ENCODE results near the gene RPL22L1. TPM values are rescaled to one million over a fixed set of nuclear protein-coding genes. Genes with fewer than 3 reads are reported as not detected.
A peak's percentile ranks its signal among the peaks of the same experiment; 100 is the strongest.
"Not testable (repeated sequence)": the region's sequence is repeated elsewhere in the genome, so short reads cannot be mapped to it uniquely, and the experiment has no call there.

RPL22L1 gene
- total RNA-seq, 1 experiment from 2014 or later, result 43.1 TPM

DNA sequence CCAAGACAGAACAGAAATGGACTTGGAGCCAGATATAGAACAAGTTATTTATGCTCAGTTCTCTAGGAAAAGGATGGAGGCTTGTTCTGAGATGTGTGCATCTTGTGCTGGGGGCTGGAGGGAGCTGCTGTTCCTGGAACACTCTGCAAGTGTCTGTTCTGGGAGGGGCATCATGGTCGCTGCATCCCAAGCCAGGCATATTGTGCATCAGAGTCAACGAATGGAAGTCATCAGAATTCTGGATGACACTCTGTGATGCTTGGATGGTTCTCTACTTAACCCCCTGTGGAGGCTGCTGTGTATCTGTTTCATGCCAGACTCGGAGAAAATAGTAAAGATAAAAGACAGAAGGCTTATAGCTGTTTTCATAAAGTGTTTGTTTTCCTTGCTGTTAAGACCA is 34.7 kb downstream of the RPL22L1 start:
- no peaks in the 10 kb centered on the region for H3K79me2 ChIP-seq (ENCODE audit: low read length)
- H3K27ac ChIP-seq (ENCODE audit: low read length), result no peak overlapping the region
- DNase-seq, result peak; percentile 9
- no peaks in the 10 kb centered on the region for H3K4me1 ChIP-seq (ENCODE audit: low read length)
- H3K27me3 ChIP-seq (ENCODE audit: low read length), result no peaks in the 10 kb centered on the region
- no peak overlapping the region for H3K4me3 ChIP-seq (ENCODE audit: low read length)
- no peaks in the 10 kb centered on the region for H3K9me3 ChIP-seq (ENCODE audit: low read length)
- no peaks in the 10 kb centered on the region for H3K36me3 ChIP-seq (ENCODE audit: insufficient read depth, low read length)
- no peaks in the 10 kb centered on the region for H4K20me1 ChIP-seq (ENCODE audit: insufficient read depth, low read depth, low read length)
- H3K9me2 ChIP-seq (replicated peaks; ENCODE audit: insufficient read depth, low read length), result no peaks in the 10 kb centered on the region
- H3K4me2 ChIP-seq (ENCODE audit: low read depth, low read length, poor library complexity, severe bottlenecking), result no peak overlapping the region
- no peak overlapping the region for H3K9ac ChIP-seq (ENCODE audit: low read length)
- H2AFZ ChIP-seq (ENCODE audit: low read length), result no peak overlapping the region

- peak; percentile 29 for DNase-seq
- no peaks in the 10 kb centered on the region for H3K4me1 ChIP-seq (ENCODE audit: low read length)
- no peaks in the 10 kb centered on the region for H3K36me3 ChIP-seq (ENCODE audit: insufficient read depth, low read length)
- H4K20me1 ChIP-seq (ENCODE audit: insufficient read depth, low read depth, low read length), result no peaks in the 10 kb centered on the region
- H2AFZ ChIP-seq (ENCODE audit: low read length), result no peak overlapping the region
- no peak overlapping the region for H3K4me3 ChIP-seq (ENCODE audit: low read length)
- no peaks in the 10 kb centered on the region for H3K79me2 ChIP-seq (ENCODE audit: low read length)
- H3K9ac ChIP-seq (ENCODE audit: low read length), result no peak overlapping the region
- H3K27me3 ChIP-seq (ENCODE audit: low read length), result no peaks in the 10 kb centered on the region
- no peaks in the 10 kb centered on the region for H3K9me3 ChIP-seq (ENCODE audit: low read length)
- no peak overlapping the region for H3K27ac ChIP-seq (ENCODE audit: low read length)
- no peak overlapping the region for H3K4me2 ChIP-seq (ENCODE audit: low read depth, low read length, poor library complexity, severe bottlenecking)
- no peaks in the 10 kb centered on the region for H3K9me2 ChIP-seq (replicated peaks; ENCODE audit: insufficient read depth, low read length)
These were observed 39.4 kb downstream of the RPL22L1 start for GRCh38 chr3:170830580-170830979.

- Histone ChIP-seq H3K27ac (ENCODE audit: low read length) (no peak overlapping the region), H3K9me3 (ENCODE audit: low read length) (no peaks in the 10 kb centered on the region), H3K4me3 (ENCODE audit: low read length) (no peak overlapping the region), H3K79me2 (ENCODE audit: low read length) (no peaks in the 10 kb centered on the region), H3K9me2 (replicated peaks; ENCODE audit: insufficient read depth, low read length) (no peaks in the 10 kb centered on the region), H3K9ac (ENCODE audit: low read length) (no peak overlapping the region), H3K36me3 (ENCODE audit: insufficient read depth, low read length) (no peaks in the 10 kb centered on the region), H3K4me1 (ENCODE audit: low read length) (no peaks in the 10 kb centered on the region), H3K4me2 (ENCODE audit: low read depth, low read length, poor library complexity, severe bottlenecking) (no peak overlapping the region), H3K27me3 (ENCODE audit: low read length) (no peaks in the 10 kb centered on the region), H2AFZ (ENCODE audit: low read length) (no peak overlapping the region), H4K20me1 (ENCODE audit: insufficient read depth, low read depth, low read length) (no peaks in the 10 kb centered on the region)
- peak; percentile 11 for DNase-seq
These were observed 40.3 kb downstream of the RPL22L1 start for GRCh38 chr3:170829546-170830272.

DNA sequence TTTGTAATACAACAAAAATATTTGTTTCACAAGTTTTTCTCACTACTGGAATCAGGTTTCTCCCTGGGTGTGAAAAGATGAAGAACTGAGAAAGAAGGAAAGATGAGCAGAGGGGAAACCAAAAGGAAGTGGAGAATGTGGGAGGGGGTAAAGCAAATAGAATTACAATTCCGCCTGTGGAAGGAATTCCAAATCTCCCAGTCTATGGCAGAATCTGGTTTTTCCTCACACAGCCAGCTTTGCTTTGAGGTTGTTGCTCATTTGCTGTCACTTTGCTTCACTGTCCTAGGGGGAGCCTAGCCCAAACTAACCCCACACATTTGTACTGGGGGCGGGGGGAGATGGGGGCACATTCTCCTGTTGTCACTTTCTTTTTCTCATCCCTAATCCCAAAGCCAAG is 43.9 kb downstream of the RPL22L1 start:
- H3K4me2 ChIP-seq (ENCODE audit: low read depth, low read length, poor library complexity, severe bottlenecking), result no peak overlapping the region

DNA sequence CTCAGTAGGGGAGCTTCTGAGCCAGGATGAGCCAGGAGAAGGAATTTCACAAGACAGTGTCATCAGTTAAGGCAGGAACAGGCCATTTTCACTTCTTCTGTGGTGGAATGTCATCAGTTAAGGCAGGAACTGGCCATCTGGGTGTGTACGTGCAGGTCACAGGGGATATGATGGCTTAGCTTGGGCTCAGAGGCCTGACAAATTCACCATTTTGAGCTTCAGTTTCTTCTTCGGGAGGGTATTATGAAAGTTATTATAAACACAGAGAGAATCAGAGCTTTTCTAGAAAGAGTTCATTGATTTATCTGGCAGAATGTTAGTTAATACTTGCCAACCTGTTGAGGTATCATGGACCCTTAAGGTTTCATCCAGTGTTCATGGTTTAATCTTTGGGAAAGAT is 46.4 kb downstream of the RPL22L1 start:
- not testable (repeated sequence) for H3K4me2 ChIP-seq (ENCODE audit: low read depth, low read length, poor library complexity, severe bottlenecking); H3K27ac ChIP-seq (ENCODE audit: low read length); H3K4me3 ChIP-seq (ENCODE audit: low read length); DNase-seq; H3K9me3 ChIP-seq (ENCODE audit: low read length); H3K4me1 ChIP-seq (ENCODE audit: low read length); H3K9ac ChIP-seq (ENCODE audit: low read length); H3K36me3 ChIP-seq (ENCODE audit: insufficient read depth, low read length); H3K79me2 ChIP-seq (ENCODE audit: low read length); H3K27me3 ChIP-seq (ENCODE audit: low read length); H3K9me2 ChIP-seq (replicated peaks; ENCODE audit: insufficient read depth, low read length); H4K20me1 ChIP-seq (ENCODE audit: insufficient read depth, low read depth, low read length); H2AFZ ChIP-seq (ENCODE audit: low read length)

More for the DNA sequence above, 43.9 kb downstream of the RPL22L1 start:
- Histone ChIP-seq H3K79me2 (ENCODE audit: low read length) (no peaks in the 10 kb centered on the region), H3K27me3 (ENCODE audit: low read length) (no peaks in the 10 kb centered on the region), H3K27ac (ENCODE audit: low read length) (no peak overlapping the region), H3K9me2 (replicated peaks; ENCODE audit: insufficient read depth, low read length) (no peaks in the 10 kb centered on the region), H3K4me3 (ENCODE audit: low read length) (no peak overlapping the region), H2AFZ (ENCODE audit: low read length) (no peak overlapping the region), H3K36me3 (ENCODE audit: insufficient read depth, low read length) (no peaks in the 10 kb centered on the region), H4K20me1 (ENCODE audit: insufficient read depth, low read depth, low read length) (no peaks in the 10 kb centered on the region), H3K9me3 (ENCODE audit: low read length) (no peaks in the 10 kb centered on the region), H3K9ac (ENCODE audit: low read length) (no peak overlapping the region), H3K4me1 (ENCODE audit: low read length) (no peaks in the 10 kb centered on the region)
- DNase-seq, result no peak

DNA sequence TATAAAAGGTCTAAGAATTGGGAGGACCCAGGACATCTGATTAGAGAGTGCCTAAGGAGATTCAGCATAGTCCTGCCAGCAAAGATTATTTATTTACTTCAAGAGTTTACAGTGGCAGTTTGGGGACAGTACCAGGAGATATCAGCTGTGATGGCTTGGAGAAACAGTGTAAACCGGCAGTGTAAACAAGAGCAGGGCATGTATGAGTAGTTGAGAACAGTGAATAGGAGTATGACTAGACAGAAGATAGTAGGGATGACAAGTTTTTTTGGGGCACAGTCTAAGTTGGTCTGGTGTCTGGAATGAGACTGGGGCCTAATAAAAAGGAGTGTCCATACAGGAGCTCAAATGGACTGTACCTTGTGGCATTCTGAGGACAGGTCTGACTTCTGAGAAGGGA is 51.7 kb downstream of the RPL22L1 start:
- DNase-seq; H3K27me3 ChIP-seq (ENCODE audit: low read length); H3K4me3 ChIP-seq (ENCODE audit: low read length); H3K9ac ChIP-seq (ENCODE audit: low read length); H3K4me1 ChIP-seq (ENCODE audit: low read length); H3K9me3 ChIP-seq (ENCODE audit: low read length); H3K36me3 ChIP-seq (ENCODE audit: insufficient read depth, low read length); H3K79me2 ChIP-seq (ENCODE audit: low read length); H4K20me1 ChIP-seq (ENCODE audit: insufficient read depth, low read depth, low read length); H3K4me2 ChIP-seq (ENCODE audit: low read depth, low read length, poor library complexity, severe bottlenecking); H2AFZ ChIP-seq (ENCODE audit: low read length); H3K27ac ChIP-seq (ENCODE audit: low read length); H3K9me2 ChIP-seq (replicated peaks; ENCODE audit: insufficient read depth, low read length): not testable (repeated sequence)

DNA sequence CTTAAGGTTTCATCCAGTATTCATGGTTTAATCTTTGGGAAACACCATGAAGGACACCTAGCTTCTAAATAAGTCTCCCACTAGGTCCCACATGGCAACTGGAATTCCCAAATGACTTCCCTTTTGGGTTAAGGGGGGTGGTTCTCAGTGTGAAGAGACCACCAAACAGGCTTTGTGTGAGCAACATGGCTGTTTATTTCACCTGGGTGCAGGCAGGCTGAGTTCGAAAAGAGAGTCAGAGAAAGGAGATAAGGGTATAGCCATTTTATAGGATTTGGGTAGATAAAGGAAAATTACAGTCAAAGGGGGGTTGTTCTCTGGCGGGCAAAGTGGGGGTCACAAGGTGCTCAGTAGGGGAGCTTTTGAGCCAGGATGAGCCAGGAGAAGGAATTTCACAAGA is 52.5 kb downstream of the RPL22L1 start:
- H3K36me3 ChIP-seq (ENCODE audit: insufficient read depth, low read length); H3K79me2 ChIP-seq (ENCODE audit: low read length); H3K27ac ChIP-seq (ENCODE audit: low read length); H2AFZ ChIP-seq (ENCODE audit: low read length); H3K9me2 ChIP-seq (replicated peaks; ENCODE audit: insufficient read depth, low read length); H3K4me2 ChIP-seq (ENCODE audit: low read depth, low read length, poor library complexity, severe bottlenecking); H3K4me1 ChIP-seq (ENCODE audit: low read length); H4K20me1 ChIP-seq (ENCODE audit: insufficient read depth, low read depth, low read length); H3K9me3 ChIP-seq (ENCODE audit: low read length); H3K27me3 ChIP-seq (ENCODE audit: low read length); H3K4me3 ChIP-seq (ENCODE audit: low read length); H3K9ac ChIP-seq (ENCODE audit: low read length): not testable (repeated sequence)
- DNase-seq, result peak; percentile 1

DNA sequence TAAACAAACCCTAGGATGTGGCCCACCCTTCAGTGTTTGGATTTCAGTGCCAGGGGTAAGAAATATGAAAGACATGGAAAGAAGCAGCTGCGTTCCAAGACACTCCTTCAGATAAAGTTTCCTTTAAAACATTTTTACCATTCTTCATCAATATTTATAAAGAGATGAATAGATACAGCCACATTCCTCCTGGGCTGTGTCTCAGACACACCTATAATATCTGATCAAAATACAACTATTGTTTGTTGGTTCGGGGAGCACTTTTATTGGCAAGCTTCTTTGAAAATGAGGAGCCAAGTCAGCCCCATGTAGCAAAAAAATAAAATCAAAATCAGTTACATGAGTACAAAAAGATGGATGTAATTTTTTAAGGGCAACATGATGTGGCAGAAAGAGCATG is 53.2 kb downstream of the RPL22L1 start:
- Histone ChIP-seq H3K79me2 (ENCODE audit: low read length) (no peaks in the 10 kb centered on the region), H3K9me2 (replicated peaks; ENCODE audit: insufficient read depth, low read length) (no peaks in the 10 kb centered on the region), H3K4me1 (ENCODE audit: low read length) (peaks cover 3% of the 10 kb centered on the region; the same call in 1 of the 2 replicates), H3K4me2 (ENCODE audit: low read depth, low read length, poor library complexity, severe bottlenecking) (no peak overlapping the region), H3K27ac (ENCODE audit: low read length) (no peak overlapping the region), H3K4me3 (ENCODE audit: low read length) (no peak overlapping the region), H3K9ac (ENCODE audit: low read length) (no peak overlapping the region), H4K20me1 (ENCODE audit: insufficient read depth, low read depth, low read length) (no peaks in the 10 kb centered on the region), H2AFZ (ENCODE audit: low read length) (no peak overlapping the region), H3K36me3 (ENCODE audit: insufficient read depth, low read length) (no peaks in the 10 kb centered on the region), H3K27me3 (ENCODE audit: low read length) (no peaks in the 10 kb centered on the region), H3K9me3 (ENCODE audit: low read length) (no peaks in the 10 kb centered on the region)
- peak; percentile 6 for DNase-seq

All from Karpas-422 (cell line).